ENCODE data around the gene AQP2. TPM values are rescaled to one million over a fixed set of nuclear protein-coding genes. Genes with fewer than 3 reads are reported as not detected.

The AQP2 gene
- total and polyA plus RNA-seq, 2 donors (not counting 1 experiment from before 2014, with no cell fraction given): not detected

DNA sequence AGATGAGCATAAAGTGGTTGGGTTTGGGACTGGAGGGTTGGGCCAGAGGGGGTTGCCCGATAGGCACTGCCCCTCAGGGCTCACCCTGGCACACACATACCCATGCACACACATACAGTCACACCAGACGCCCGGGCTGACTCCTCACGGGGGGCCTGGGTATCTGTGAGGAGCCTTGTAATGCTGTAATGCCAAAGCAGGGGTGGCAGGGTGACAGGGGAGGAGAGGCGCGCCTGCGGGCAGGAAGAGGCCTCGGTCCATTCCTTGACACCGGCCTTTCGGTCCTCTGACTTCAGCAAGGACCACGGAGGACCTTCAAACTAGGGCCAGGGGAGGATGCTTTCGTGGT is 47.2 kb upstream of the AQP2 start:
- intact Hi-C loops (cut with micrococcal nuclease): no loop called here
- 76% methylated on average over 8 of the region's 12 CpGs for whole genome bisulfite sequencing (ENCODE audit: insufficient coverage)
- CTCF ChIA-PET: no interaction called here

DNA sequence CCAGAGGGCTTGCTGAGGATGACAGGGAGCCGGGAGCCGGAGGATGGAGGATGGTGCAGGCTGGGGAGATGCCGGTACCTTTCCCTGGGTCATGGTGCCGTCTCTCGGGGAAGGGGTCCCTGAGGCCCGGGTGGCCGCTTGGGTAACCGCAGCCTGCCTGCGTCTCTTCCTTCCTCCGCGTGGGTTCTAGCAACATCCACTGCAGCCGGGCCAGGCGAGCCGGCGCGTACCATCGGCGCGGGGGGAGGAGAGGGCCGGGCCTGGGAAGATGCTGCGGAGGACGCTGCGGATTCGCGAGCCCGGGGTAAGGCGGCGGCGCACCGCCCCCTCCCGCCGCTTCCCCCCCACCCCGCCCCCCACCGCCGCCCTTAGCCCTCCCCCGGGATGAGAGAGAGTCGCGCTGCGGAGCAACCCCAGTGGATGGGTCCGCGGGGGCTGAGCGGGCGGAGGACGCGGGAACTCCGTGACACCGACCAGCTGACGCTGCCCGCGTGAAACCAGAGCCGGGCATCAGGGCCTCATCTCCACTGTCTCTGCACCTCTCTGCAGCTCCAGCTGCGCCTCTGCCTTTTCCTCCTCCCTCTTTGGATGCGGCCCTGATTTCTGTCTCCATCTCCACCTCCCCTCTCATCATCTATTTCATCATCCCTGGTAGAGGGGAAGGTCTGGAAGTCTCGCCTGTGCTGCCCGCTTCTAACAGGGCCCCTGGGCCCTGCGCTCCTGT is 46.7 kb upstream of the AQP2 start, which contains the start of gene FAIM2:
Gene FAIM2, minus strand, starts transcription at position 201 of the 724 bp plus-strand sequence. Its CDS starts 108 bp downstream, at position 93.
- peak; percentile 54 for ATAC-seq (ENCODE audit: low read depth)
- intact Hi-C loops (cut with micrococcal nuclease): no loop called here
- Mint-ChIP-seq H3K9me3 (ENCODE audit: insufficient read depth) (no peaks in the 10 kb centered on the region), H3K27ac (no peak within 1 kb of the TSS), H3K4me1 (peaks cover 12% of the 10 kb centered on the region), H3K4me3 (peak within 1 kb of the TSS; percentile 79), H3K27me3 (peaks cover 39% of the 10 kb centered on the region)
- Histone ChIP-seq H3K9me3 (ENCODE audit: control extremely low read depth in 1 of 3, control insufficient read depth in 2 of 3, insufficient read depth in 1 of 3, low read length in 2 of 3) (no peaks in the 10 kb centered on the region), H4K20me1 (ENCODE audit: control insufficient read depth, insufficient read depth, low read length, poor library complexity, severe bottlenecking) (no peaks in the 10 kb centered on the region), H3K4me3 (ENCODE audit: control extremely low read depth in 1 of 5, extremely low read depth in 1 of 5, insufficient read depth in 1 of 5, low read depth in 2 of 5, low read length in 4 of 5) (peak within 1 kb of the TSS in 2 of 5 experiments; percentile 33), H3K9ac (ENCODE audit: low read length) (peak within 1 kb of the TSS; percentile 51), H3K79me2 (ENCODE audit: control insufficient read depth, insufficient read depth, low read length) (no peaks in the 10 kb centered on the region), H3K36me3 (replicated peaks in 1 of 2; ENCODE audit: control extremely low read depth in 1 of 2, control insufficient read depth in 1 of 2, extremely low read depth in 1 of 2, insufficient read depth in 2 of 2, low read length in 1 of 2) (no peaks in the 10 kb centered on the region), H3K27me3 (replicated peaks in 1 of 4; ENCODE audit: control extremely low read depth in 1 of 4, control insufficient read depth in 3 of 4, insufficient read depth in 4 of 4, low read length in 3 of 4) (peaks cover 0 to 26% (median 6%) of the 10 kb centered on the region in 4 experiments), H3K4me1 (ENCODE audit: control insufficient read depth in 2 of 2, insufficient read depth in 2 of 2, low read length in 2 of 2) (peaks cover 11% of the 10 kb centered on the region in 2 donors), H2AFZ (ENCODE audit: insufficient read depth, low read depth, low read length, poor library complexity, severe bottlenecking) (peak within 1 kb of the TSS; percentile 49), H3K27ac (ENCODE audit: low read length in 2 of 2) (no peak within 1 kb of the TSS), H3K4me2 (replicated peaks; ENCODE audit: low read depth, low read length, poor library complexity, severe bottlenecking) (peak within 1 kb of the TSS; percentile 63)
- POLR2A ChIA-PET: interaction anchor here (0.6 kb wide), 1 partner anchor 76 kb away, joined by 4 read pairs; no protein-coding TSS in a partner anchor
- CTCF ChIA-PET: no interaction called here
- TF ChIP-seq, protein P1, sequence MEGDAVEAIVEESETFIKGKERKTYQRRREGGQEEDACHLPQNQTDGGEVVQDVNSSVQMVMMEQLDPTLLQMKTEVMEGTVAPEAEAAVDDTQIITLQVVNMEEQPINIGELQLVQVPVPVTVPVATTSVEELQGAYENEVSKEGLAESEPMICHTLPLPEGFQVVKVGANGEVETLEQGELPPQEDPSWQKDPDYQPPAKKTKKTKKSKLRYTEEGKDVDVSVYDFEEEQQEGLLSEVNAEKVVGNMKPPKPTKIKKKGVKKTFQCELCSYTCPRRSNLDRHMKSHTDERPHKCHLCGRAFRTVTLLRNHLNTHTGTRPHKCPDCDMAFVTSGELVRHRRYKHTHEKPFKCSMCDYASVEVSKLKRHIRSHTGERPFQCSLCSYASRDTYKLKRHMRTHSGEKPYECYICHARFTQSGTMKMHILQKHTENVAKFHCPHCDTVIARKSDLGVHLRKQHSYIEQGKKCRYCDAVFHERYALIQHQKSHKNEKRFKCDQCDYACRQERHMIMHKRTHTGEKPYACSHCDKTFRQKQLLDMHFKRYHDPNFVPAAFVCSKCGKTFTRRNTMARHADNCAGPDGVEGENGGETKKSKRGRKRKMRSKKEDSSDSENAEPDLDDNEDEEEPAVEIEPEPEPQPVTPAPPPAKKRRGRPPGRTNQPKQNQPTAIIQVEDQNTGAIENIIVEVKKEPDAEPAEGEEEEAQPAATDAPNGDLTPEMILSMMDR (IDR thresholded peaks at IDR 0.05): no peak
- peak; percentile 36 for DNase-seq
- WGBS (ENCODE audit: insufficient coverage): 7% methylated on average over 33 of the region's 56 CpGs

More for the DNA sequence above, 47.2 kb upstream of the AQP2 start:
- Histone ChIP-seq H3K9ac (ENCODE audit: low read length) (no peak overlapping the region), H4K20me1 (ENCODE audit: control insufficient read depth, insufficient read depth, low read length, poor library complexity, severe bottlenecking) (no peaks in the 10 kb centered on the region), H2AFZ (ENCODE audit: insufficient read depth, low read depth, low read length, poor library complexity, severe bottlenecking) (no peak overlapping the region), H3K27me3 (replicated peaks in 1 of 4; ENCODE audit: control extremely low read depth in 1 of 4, control insufficient read depth in 3 of 4, insufficient read depth in 4 of 4, low read length in 3 of 4) (peaks cover 0 to 26% (median 6%) of the 10 kb centered on the region in 4 experiments), H3K4me3 (ENCODE audit: control extremely low read depth in 1 of 5, extremely low read depth in 1 of 5, insufficient read depth in 1 of 5, low read depth in 2 of 5, low read length in 4 of 5) (no peak overlapping the region), H3K9me3 (ENCODE audit: control extremely low read depth in 1 of 3, control insufficient read depth in 2 of 3, insufficient read depth in 1 of 3, low read length in 2 of 3) (no peaks in the 10 kb centered on the region), H3K4me2 (replicated peaks; ENCODE audit: low read depth, low read length, poor library complexity, severe bottlenecking) (peak overlapping the region; percentile 63), H3K79me2 (ENCODE audit: control insufficient read depth, insufficient read depth, low read length) (no peaks in the 10 kb centered on the region), H3K36me3 (replicated peaks in 1 of 2; ENCODE audit: control extremely low read depth in 1 of 2, control insufficient read depth in 1 of 2, extremely low read depth in 1 of 2, insufficient read depth in 2 of 2, low read length in 1 of 2) (no peaks in the 10 kb centered on the region), H3K4me1 (ENCODE audit: control insufficient read depth in 2 of 2, insufficient read depth in 2 of 2, low read length in 2 of 2) (peaks cover 11% of the 10 kb centered on the region in 2 donors), H3K27ac (ENCODE audit: low read length in 2 of 2) (no peak overlapping the region)
- POLR2A ChIA-PET: no interaction called here
- TF ChIP-seq, protein P1 (IDR thresholded peaks at IDR 0.05): no peak
- TF ChIP-seq EZH2 (IDR thresholded peaks at IDR 0.05; ENCODE audit: borderline replicate concordance, insufficient read depth, low read depth, low read length, poor library complexity, severe bottlenecking): no peak
- Mint-ChIP-seq H3K27ac (no peak overlapping the region), H3K9me3 (ENCODE audit: insufficient read depth) (no peaks in the 10 kb centered on the region), H3K27me3 (peaks cover 39% of the 10 kb centered on the region), H3K4me1 (peaks cover 12% of the 10 kb centered on the region), H3K4me3 (peak overlapping the region; percentile 68)
- ATAC-seq (ENCODE audit: low read depth) (no peak), DNase-seq (no peak)
